HG03045 (cell line): ENCODE measurements around the gene SPATS2L.
"Not testable (repeated sequence)": the region's sequence is repeated elsewhere in the genome, so short reads cannot be mapped to it uniquely, and the experiment has no call there.

Experiments
- ATAC-seq: cut with Tn5 transposase; IDR thresholded peaks from one replicate; pipeline ENCODE4 v1.9.1; 2021; ENCODE audit warnings: mild to moderate bottlenecking, moderate library complexity; ENCODE audit not compliant: unreplicated experiment

Gene SPATS2L

GRCh38 chr2:200319548-200320337 is 13.2 kb downstream of the SPATS2L start:
- no peak for ATAC-seq

GRCh38 chr2:200320344-200320743 is 13.9 kb downstream of the SPATS2L start:
- ATAC-seq: no peak

DNA sequence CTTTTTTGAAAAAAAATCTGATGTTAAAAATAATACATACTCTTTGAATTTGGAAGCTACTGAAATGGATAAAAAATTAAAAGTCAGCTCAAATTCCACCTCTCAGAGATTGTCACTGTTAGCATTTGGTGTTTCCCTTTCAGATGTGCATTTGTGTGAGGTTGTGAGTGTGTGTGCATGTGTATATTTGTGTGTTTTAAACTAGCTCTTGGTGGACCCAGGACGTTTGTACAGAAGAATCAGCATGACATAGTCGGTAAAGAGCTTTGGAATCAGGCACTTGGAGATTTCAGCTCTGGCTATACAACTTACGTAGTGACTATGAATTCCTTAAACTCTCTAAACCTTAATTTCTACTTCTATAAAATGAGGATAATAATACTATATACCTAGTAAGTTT is 14.5 kb downstream of the SPATS2L start:
- no peak for ATAC-seq

DNA sequence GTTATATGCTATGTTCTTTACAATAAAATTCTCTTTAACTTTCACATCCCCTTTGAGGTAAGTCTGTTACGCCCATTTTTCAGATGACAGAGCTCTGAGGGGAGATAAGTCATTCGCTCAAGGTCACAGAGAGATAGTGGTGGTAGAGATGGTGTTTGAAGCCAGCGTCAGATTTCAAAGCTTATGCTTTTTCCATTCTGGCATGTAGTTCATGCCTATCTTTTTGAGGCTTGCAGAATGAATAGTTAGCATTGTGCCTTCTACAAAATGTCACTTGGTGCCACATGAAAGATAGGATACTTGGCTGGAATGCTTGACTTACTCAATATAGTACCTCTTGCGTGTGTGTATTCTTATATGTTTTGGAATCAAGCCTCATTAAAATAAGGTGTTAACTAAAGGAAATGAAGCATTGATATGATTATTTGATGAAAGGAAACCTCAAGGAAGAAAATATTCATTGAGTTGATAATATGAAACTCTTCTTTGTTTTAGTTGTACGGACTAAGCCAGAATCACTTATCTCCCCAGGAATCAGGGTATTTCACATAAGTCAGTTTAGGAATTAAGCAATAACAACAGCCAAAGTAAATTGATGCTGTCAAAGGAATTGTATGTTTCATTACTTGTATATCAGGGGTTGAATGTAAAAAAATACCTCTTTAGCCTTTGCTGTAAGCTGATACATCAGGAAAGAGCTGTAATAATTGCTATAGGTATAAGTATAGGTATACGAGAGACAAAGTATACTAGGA is 15.5 kb downstream of the SPATS2L start:
- ATAC-seq: no peak

GRCh38 chr2:200322607-200323006 is 16.1 kb downstream of the SPATS2L start:
- ATAC-seq: no peak

GRCh38 chr2:200324362-200324761 is 17.9 kb downstream of the SPATS2L start:
- ATAC-seq: no peak

- no peak for ATAC-seq
These were observed 22.9 kb downstream of the SPATS2L start for GRCh38 chr2:200329384-200329783.

- ATAC-seq: no peak
These were observed 23.3 kb downstream of the SPATS2L start for GRCh38 chr2:200329798-200330197.

- ATAC-seq: no peak
These were observed 24.0 kb downstream of the SPATS2L start for GRCh38 chr2:200330351-200331060.

DNA sequence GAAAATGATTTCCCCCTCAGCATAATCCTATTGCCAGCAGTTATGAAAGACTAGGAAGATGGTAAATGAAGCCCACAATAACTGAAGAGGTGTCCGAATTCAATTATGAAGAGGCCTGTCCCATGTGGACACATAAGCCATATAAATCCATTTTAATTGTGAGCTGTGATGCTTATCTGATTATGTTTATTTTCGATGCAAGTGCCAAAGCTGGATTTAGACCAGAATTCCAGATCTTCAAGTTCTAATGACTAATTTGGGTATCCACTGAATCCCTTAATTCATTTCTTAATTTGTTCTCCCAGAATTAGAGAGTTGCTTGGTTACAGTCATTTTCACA is 24.5 kb downstream of the SPATS2L start:
- no peak for ATAC-seq

- no peak for ATAC-seq
These were observed 29.2 kb downstream of the SPATS2L start for GRCh38 chr2:200335657-200336056.

DNA sequence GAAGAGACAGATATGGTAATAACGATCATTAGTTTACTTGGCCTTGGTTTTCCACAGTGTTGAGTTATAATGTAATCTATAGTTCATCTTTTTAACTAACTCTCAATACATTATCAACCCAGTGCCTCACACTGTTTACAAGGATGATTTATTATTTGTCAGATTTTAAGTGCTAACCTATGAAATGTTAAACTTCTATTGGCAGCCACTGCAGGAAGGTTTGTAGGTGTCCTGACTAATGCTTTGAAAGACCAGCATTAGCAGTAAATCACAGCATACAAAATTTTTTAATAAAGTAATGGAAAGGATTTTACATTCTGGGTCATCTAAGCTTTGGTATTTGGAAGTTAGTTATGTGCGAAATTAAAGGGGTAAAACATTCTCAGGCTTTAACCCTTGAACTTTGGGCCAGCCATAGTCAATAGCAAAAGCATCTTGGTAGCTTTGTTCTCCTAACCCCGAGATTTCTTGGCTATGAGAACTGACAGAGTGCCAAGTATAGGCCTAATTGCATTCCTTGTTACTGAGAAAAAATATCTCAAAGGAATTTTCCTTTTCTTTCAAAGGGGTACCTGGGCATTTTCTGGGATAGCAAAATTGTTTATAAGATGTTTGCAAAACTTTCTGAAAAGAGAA is 30.6 kb downstream of the SPATS2L start:
- no peak for ATAC-seq

DNA sequence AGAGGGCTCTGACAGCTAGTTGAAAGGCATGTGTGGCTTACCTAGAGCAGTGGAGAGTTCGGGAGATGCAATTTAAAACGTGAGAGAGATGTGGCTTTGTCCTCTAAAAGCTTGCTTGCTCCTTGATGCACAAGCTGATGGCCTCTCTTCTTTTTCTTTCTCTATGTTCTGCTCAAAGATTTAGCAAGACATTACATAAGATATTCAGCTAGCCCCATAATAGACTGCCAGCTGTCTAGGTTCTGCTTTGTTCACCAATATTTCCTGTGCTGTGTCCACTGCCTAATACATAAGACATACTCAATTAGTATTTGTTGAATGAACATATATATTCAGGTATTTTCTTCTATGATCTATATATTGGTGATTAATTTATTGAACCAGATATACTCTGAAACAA is 31.1 kb downstream of the SPATS2L start:
- no peak for ATAC-seq

GRCh38 chr2:200338692-200339091 is 32.2 kb downstream of the SPATS2L start:
- no peak for ATAC-seq

DNA sequence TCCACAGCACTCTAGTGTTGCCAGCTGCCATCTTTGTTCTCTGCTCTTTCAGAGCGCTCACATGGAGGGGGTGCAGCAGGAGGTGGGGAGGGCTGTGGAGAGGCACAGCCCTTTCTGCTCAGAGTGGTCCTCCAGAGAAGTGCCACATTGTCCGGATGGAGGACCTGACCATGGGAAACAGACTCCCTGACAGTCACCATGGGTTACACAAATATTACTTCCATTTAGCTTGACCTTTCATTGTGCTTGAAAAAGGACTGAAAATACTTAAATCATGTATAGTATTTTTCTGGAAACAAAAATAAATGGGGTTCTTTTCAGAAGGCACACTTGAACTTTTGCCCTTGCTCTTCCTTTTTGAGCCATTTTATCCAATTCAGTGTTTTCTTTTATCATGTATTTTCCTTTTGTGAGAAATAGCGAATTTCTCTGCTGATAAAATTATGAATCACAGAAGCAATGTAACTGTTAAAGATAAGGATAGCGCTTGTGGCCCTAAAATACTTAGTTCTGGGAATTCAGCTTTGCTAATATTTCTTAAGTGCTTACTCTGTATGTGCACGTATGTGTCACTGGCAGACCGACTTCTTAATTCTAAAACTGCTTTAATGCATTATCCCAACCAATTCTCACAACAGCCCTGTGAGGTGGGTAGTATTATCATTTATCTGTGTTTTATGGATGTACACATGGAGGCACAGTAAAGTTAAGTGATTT is 34.2 kb downstream of the SPATS2L start:
- no peak for ATAC-seq

DNA sequence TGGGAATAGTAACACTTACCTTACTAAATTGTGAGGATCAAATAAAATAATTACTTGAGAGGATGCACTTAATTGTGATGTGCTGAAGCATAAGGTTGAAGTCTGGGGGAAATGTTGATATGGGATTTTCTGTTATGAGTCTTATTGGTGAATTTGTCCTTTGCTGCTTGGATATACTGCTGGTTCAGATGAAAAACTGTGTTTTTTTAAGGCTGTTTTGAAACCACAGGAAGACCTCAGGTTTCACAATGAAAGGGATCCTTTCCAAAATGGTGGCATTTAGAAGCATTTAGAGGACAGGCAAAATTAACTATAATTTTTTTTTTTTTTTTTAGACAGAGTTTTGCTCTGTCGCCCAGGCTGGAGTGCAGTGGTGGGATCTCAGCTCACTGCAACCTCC is 34.9 kb downstream of the SPATS2L start:
- no peak for ATAC-seq

DNA sequence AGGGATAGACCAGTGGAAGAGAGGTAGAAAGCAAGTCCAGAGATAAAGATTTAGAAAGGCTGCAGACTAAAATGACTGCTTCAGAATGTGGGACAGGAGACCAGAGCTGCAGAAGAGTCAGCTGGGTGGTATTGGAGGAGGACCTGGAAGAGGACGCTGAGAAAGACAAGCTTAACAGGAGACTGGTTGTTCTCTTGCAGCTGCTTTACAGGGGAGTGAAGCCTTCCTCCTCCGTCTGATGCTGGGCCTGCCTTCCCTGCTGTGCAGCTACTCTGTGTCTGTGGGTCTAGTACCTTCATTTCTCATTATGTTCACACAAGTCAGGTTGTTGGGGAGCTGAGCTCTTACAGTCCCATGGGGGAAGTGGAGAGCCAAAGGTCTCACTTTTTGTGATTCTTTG is 35.7 kb downstream of the SPATS2L start:
- ATAC-seq: no peak

- no peak for ATAC-seq
These were observed 36.2 kb downstream of the SPATS2L start for GRCh38 chr2:200342654-200343053.

- not testable (repeated sequence) for ATAC-seq
These were observed 37.7 kb downstream of the SPATS2L start for GRCh38 chr2:200344202-200344601.

GRCh38 chr2:200345975-200346374 is 39.5 kb downstream of the SPATS2L start:
- ATAC-seq: no peak

DNA sequence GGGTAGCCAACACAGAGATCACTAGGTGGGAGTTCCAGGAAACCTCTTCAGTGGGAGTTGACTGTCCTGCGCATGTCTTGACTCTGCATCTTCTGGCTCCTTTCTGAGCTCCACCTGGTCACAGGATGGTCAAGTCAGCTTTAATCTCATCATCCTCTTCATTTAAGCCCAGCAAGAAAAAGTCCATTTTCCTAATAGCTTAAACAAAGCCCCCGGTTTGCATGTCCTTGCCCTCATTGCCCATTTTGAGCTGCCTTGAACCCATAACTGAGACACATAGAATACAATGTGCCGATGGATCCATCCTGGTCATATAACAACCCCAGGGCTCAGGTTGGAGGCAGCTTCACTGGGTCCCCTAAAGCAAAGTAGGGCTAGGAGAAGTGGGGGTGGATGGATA is 40.8 kb downstream of the SPATS2L start:
- ATAC-seq: no peak
